Measurements from ENCODE around the gene BRPF3. TPM values are rescaled to one million over a fixed set of nuclear protein-coding genes. Genes with fewer than 3 reads are reported as not detected.

The BRPF3 gene
- total and polyA plus RNA-seq, 9 of the 15 experiments (the other 6 are each of a cell fraction or from before 2014, with no cell fraction given): 2.2 to 19.3 (median 8.0) TPM

- TF ChIP-seq, protein P1, sequence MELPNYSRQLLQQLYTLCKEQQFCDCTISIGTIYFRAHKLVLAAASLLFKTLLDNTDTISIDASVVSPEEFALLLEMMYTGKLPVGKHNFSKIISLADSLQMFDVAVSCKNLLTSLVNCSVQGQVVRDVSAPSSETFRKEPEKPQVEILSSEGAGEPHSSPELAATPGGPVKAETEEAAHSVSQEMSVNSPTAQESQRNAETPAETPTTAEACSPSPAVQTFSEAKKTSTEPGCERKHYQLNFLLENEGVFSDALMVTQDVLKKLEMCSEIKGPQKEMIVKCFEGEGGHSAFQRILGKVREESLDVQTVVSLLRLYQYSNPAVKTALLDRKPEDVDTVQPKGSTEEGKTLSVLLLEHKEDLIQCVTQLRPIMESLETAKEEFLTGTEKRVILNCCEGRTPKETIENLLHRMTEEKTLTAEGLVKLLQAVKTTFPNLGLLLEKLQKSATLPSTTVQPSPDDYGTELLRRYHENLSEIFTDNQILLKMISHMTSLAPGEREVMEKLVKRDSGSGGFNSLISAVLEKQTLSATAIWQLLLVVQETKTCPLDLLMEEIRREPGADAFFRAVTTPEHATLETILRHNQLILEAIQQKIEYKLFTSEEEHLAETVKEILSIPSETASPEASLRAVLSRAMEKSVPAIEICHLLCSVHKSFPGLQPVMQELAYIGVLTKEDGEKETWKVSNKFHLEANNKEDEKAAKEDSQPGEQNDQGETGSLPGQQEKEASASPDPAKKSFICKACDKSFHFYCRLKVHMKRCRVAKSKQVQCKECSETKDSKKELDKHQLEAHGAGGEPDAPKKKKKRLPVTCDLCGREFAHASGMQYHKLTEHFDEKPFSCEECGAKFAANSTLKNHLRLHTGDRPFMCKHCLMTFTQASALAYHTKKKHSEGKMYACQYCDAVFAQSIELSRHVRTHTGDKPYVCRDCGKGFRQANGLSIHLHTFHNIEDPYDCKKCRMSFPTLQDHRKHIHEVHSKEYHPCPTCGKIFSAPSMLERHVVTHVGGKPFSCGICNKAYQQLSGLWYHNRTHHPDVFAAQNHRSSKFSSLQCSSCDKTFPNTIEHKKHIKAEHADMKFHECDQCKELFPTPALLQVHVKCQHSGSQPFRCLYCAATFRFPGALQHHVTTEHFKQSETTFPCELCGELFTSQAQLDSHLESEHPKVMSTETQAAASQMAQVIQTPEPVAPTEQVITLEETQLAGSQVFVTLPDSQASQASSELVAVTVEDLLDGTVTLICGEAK (IDR thresholded peaks at IDR 0.05): peak; percentile 58; the same call in 1 of the 2 replicates
- TF ChIP-seq, protein P1 (CRISPR knock-in tag; IDR thresholded peaks at IDR 0.05): no peak
- peak; percentile 62; the same call in 1 of the 2 replicates for TF ChIP-seq ELF4 (CRISPR knock-in tag; IDR thresholded peaks at IDR 0.05)
- no peak for TF ChIP-seq EHMT2 (IDR thresholded peaks at IDR 0.05)
- TF ChIP-seq, protein P2, sequence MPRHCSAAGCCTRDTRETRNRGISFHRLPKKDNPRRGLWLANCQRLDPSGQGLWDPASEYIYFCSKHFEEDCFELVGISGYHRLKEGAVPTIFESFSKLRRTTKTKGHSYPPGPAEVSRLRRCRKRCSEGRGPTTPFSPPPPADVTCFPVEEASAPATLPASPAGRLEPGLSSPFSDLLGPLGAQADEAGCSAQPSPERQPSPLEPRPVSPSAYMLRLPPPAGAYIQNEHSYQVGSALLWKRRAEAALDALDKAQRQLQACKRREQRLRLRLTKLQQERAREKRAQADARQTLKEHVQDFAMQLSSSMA (CRISPR knock-in tag; IDR thresholded peaks at IDR 0.05): no peak
- no peak for TF ChIP-seq CTCF (IDR thresholded peaks at IDR 0.05 in 2 of 3, conservative IDR thresholded peaks at IDR 0.05 in 1 of 3; ENCODE audit: insufficient read depth in 2 of 3, low read depth in 1 of 3, low read length in 3 of 3)
- TF ChIP-seq ETV1 (tag; conservative IDR thresholded peaks at IDR 0.05; ENCODE audit: low read depth): 0 out of 2 replicates have a peak, but pooled peaks have one; percentile 14
- no peak for TF ChIP-seq ESRRA (IDR thresholded peaks at IDR 0.05; ENCODE audit: borderline replicate concordance, low read depth)
- TF ChIP-seq TEAD2 (tag; IDR thresholded peaks at IDR 0.05): no peak
- TF ChIP-seq, protein P3, sequence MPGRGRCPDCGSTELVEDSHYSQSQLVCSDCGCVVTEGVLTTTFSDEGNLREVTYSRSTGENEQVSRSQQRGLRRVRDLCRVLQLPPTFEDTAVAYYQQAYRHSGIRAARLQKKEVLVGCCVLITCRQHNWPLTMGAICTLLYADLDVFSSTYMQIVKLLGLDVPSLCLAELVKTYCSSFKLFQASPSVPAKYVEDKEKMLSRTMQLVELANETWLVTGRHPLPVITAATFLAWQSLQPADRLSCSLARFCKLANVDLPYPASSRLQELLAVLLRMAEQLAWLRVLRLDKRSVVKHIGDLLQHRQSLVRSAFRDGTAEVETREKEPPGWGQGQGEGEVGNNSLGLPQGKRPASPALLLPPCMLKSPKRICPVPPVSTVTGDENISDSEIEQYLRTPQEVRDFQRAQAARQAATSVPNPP (IDR thresholded peaks at IDR 0.05; ENCODE audit: borderline replicate concordance, insufficient read depth, insufficient read length): no peak
- no peak for TF ChIP-seq BMI1 (IDR thresholded peaks at IDR 0.05; ENCODE audit: low read length)
- peak; percentile 72 for TF ChIP-seq TCF3 (CRISPR knock-in tag; IDR thresholded peaks at IDR 0.05)
- TF ChIP-seq PTTG1 (tag; IDR thresholded peaks at IDR 0.05; ENCODE audit: low read depth): no peak
Observed at GRCh38 chr6:36217188-36217587, 20.6 kb downstream of the BRPF3 start (continued).
